ENCODE results near the gene CLIP2. TPM values are rescaled to one million over a fixed set of nuclear protein-coding genes. Genes with fewer than 3 reads are reported as not detected.

The CLIP2 gene
- total RNA-seq, 1 donor from 2014 or later = 24.3 TPM

GRCh38 chr7:74266191-74266963, 22.8 kb upstream of the CLIP2 start:
- no peaks in the 10 kb centered on the region for H3K36me3 ChIP-seq
- peaks cover 11% of the 10 kb centered on the region for H3K4me1 ChIP-seq
- no peak overlapping the region for H3K4me3 ChIP-seq
- H3K27ac ChIP-seq = no peak overlapping the region
- no peaks in the 10 kb centered on the region for H3K9me3 ChIP-seq
- intact Hi-C loops (cut with DNase I) = no loop called here
- no peak for DNase-seq (ENCODE audit: extremely low spot score in 2 of 2)
- no peaks in the 10 kb centered on the region for H3K27me3 ChIP-seq
- no peak for TF ChIP-seq POLR2AphosphoS5 (IDR thresholded peaks at IDR 0.05; ENCODE audit: insufficient read depth in 1 of 2, low read depth in 1 of 2)
- no peak for TF ChIP-seq CTCF (IDR thresholded peaks at IDR 0.05)
- no peak for TF ChIP-seq POLR2A (IDR thresholded peaks at IDR 0.05)

- Histone ChIP-seq H3K27me3 (no peaks in the 10 kb centered on the region), H3K9me3 (no peaks in the 10 kb centered on the region), H3K27ac (no peak overlapping the region), H3K36me3 (no peaks in the 10 kb centered on the region), H3K4me1 (peaks cover 20% of the 10 kb centered on the region), H3K4me3 (no peak overlapping the region)
- no peak for DNase-seq (ENCODE audit: extremely low spot score in 2 of 2)
- intact Hi-C loops (cut with DNase I) = no loop called here
- no peak for TF ChIP-seq POLR2A (IDR thresholded peaks at IDR 0.05)
- no peak for TF ChIP-seq POLR2AphosphoS5 (IDR thresholded peaks at IDR 0.05; ENCODE audit: insufficient read depth in 1 of 2, low read depth in 1 of 2)
- TF ChIP-seq CTCF (IDR thresholded peaks at IDR 0.05) = no peak
Observed at GRCh38 chr7:74267756-74268565, 21.2 kb upstream of the CLIP2 start.

GRCh38 chr7:74269757-74270277, 19.4 kb upstream of the CLIP2 start:
- Histone ChIP-seq H3K27me3 (no peaks in the 10 kb centered on the region), H3K4me3 (peak overlapping the region; percentile 46 to 61), H3K4me1 (peaks cover 20% of the 10 kb centered on the region), H3K9me3 (no peaks in the 10 kb centered on the region), H3K36me3 (no peaks in the 10 kb centered on the region), H3K27ac (peak overlapping the region; percentile 42)
- intact Hi-C loops (cut with DNase I) = no loop called here
- DNase-seq (ENCODE audit: extremely low spot score in 2 of 2) = no peak
- peak; percentile 19 to 31 for TF ChIP-seq POLR2AphosphoS5 (IDR thresholded peaks at IDR 0.05; ENCODE audit: insufficient read depth in 1 of 2, low read depth in 1 of 2)
- no peak for TF ChIP-seq POLR2A (IDR thresholded peaks at IDR 0.05)

GRCh38 chr7:74271742-74272141, 17.5 kb upstream of the CLIP2 start:
- intact Hi-C loops (cut with DNase I) = no loop called here
- peak overlapping the region; percentile 90 for H3K27ac ChIP-seq
- H3K4me3 ChIP-seq = no peak overlapping the region
- TF ChIP-seq POLR2A (IDR thresholded peaks at IDR 0.05) (no peak), POLR2AphosphoS5 (IDR thresholded peaks at IDR 0.05; ENCODE audit: insufficient read depth in 1 of 2, low read depth in 1 of 2) (no peak), CTCF (IDR thresholded peaks at IDR 0.05) (no peak)
- H3K27me3 ChIP-seq = no peaks in the 10 kb centered on the region
- no peaks in the 10 kb centered on the region for H3K9me3 ChIP-seq
- no peaks in the 10 kb centered on the region for H3K36me3 ChIP-seq
- no peak for DNase-seq (ENCODE audit: extremely low spot score in 2 of 2)
- peaks cover 20% of the 10 kb centered on the region for H3K4me1 ChIP-seq

GRCh38 chr7:74272305-74273038, 16.7 kb upstream of the CLIP2 start:
- Histone ChIP-seq H3K4me1 (peaks cover 20% of the 10 kb centered on the region), H3K9me3 (no peaks in the 10 kb centered on the region), H3K27ac (peak overlapping the region; percentile 90), H3K27me3 (no peaks in the 10 kb centered on the region), H3K36me3 (no peaks in the 10 kb centered on the region), H3K4me3 (peak overlapping the region in 1 of 2 donors; percentile 2)
- TF ChIP-seq CTCF (IDR thresholded peaks at IDR 0.05) = no peak
- TF ChIP-seq POLR2AphosphoS5 (IDR thresholded peaks at IDR 0.05; ENCODE audit: insufficient read depth in 1 of 2, low read depth in 1 of 2) = peak; percentile 36 to 80
- DNase-seq (ENCODE audit: extremely low spot score in 2 of 2) = no peak
- intact Hi-C loops (cut with DNase I) = no loop called here

Measured in vagina (tissue), 2 donors.